DMS53 treated with DMSO at 0.1 percent for 48 hours (cell line): ENCODE results near the gene PEX19.

ENCODE experiments used
- DNase-seq: peaks from one replicate; lab custom pipeline; 2025; ENCODE audit not compliant: unreplicated experiment; lab: John Stamatoyannopoulos, UW

The PEX19 gene

GRCh38 chr1:160239582-160240299 is 45.2 kb downstream of the PEX19 start:
- no peak for DNase-seq

- no peak for DNase-seq
These were observed 46.5 kb downstream of the PEX19 start for GRCh38 chr1:160238408-160238807.

- no peak for DNase-seq
These were observed 47.4 kb downstream of the PEX19 start for GRCh38 chr1:160237558-160237957.

GRCh38 chr1:160236806-160237205 is 48.1 kb downstream of the PEX19 start:
- no peak for DNase-seq

- DNase-seq: no peak
These were observed 52.0 kb downstream of the PEX19 start for GRCh38 chr1:160232911-160233310.

GRCh38 chr1:160228431-160228830 is 56.5 kb downstream of the PEX19 start:
- DNase-seq: no peak

GRCh38 chr1:160227561-160227960 is 57.4 kb downstream of the PEX19 start:
- no peak for DNase-seq

GRCh38 chr1:160227034-160227433 is 57.9 kb downstream of the PEX19 start:
- DNase-seq: no peak
